ENCODE data around the gene KDM4E. TPM values are rescaled to one million over a fixed set of nuclear protein-coding genes. Genes with fewer than 3 reads are reported as not detected.
"Not testable (repeated sequence)": the region's sequence is repeated elsewhere in the genome, so short reads cannot be mapped to it uniquely, and the experiment has no call there.

KDM4E gene
- total RNA-seq, 4 donors from 2014 or later, result not detected

DNA sequence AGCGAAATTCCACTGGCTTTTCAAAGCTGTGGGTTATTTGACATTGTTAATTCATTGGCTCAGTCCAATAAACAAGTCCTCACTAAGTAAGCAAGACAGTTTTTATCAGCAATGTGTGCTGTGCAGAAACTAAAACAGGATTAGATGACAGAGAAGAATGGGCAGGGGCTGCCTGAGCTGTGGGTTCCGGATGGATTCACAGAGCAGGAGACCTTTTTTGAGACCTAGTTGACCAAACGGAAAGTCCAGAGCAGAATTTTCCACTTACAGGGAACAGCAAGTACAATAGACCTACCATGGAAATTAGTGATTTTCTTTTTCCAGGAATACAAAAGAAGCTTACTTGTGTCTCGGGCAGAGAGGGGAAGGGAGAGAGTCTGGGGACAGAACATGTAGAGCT is 19.0 kb downstream of the KDM4E start:
- H3K27ac ChIP-seq, result no peak overlapping the region
- H3K27me3 ChIP-seq, result no peaks in the 10 kb centered on the region
- no peaks in the 10 kb centered on the region for H3K36me3 ChIP-seq
- no peak for DNase-seq
- TF ChIP-seq, protein P1, sequence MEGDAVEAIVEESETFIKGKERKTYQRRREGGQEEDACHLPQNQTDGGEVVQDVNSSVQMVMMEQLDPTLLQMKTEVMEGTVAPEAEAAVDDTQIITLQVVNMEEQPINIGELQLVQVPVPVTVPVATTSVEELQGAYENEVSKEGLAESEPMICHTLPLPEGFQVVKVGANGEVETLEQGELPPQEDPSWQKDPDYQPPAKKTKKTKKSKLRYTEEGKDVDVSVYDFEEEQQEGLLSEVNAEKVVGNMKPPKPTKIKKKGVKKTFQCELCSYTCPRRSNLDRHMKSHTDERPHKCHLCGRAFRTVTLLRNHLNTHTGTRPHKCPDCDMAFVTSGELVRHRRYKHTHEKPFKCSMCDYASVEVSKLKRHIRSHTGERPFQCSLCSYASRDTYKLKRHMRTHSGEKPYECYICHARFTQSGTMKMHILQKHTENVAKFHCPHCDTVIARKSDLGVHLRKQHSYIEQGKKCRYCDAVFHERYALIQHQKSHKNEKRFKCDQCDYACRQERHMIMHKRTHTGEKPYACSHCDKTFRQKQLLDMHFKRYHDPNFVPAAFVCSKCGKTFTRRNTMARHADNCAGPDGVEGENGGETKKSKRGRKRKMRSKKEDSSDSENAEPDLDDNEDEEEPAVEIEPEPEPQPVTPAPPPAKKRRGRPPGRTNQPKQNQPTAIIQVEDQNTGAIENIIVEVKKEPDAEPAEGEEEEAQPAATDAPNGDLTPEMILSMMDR (IDR thresholded peaks at IDR 0.05), result no peak
- H3K9me3 ChIP-seq, result no peaks in the 10 kb centered on the region
- no peaks in the 10 kb centered on the region for H3K4me1 ChIP-seq
- no peak overlapping the region for H3K4me3 ChIP-seq

DNA sequence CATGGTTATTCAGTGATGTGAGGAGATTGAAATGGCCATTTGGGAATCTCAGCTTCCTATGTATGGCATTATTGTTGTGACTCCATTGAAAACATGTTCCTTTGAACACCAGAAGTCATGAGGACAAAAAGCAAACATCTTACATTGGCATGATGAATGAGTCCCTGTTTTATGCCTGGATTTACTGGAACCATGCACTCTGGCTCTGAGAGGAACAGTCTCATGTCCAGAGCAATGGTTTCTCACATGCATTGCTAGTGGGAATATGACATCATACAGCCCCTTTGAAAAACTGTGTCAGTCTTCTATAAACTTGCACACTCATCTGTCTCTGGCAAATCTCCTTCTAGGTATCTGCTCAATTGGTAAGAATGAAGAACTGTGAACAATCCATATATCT is 20.8 kb downstream of the KDM4E start:
- Histone ChIP-seq H3K27ac (no peak overlapping the region), H3K4me3 (no peak overlapping the region), H3K36me3 (no peaks in the 10 kb centered on the region), H3K9me3 (no peaks in the 10 kb centered on the region), H3K27me3 (no peaks in the 10 kb centered on the region), H3K4me1 (no peaks in the 10 kb centered on the region)
- TF ChIP-seq, protein P1 (IDR thresholded peaks at IDR 0.05), result no peak
- TF ChIP-seq POLR2A (IDR thresholded peaks at IDR 0.05), result no peak
- no peak for DNase-seq

GRCh38 chr11:95049122-95049521 is 24.1 kb downstream of the KDM4E start, which contains the start of gene KDM4F:
KDM4F (plus strand) TSS chr11:95049422.
- not testable (repeated sequence) for H3K36me3 ChIP-seq, H3K9me3 ChIP-seq, H3K27me3 ChIP-seq, DNase-seq, H3K4me3 ChIP-seq, H3K4me1 ChIP-seq, H3K27ac ChIP-seq

DNA sequence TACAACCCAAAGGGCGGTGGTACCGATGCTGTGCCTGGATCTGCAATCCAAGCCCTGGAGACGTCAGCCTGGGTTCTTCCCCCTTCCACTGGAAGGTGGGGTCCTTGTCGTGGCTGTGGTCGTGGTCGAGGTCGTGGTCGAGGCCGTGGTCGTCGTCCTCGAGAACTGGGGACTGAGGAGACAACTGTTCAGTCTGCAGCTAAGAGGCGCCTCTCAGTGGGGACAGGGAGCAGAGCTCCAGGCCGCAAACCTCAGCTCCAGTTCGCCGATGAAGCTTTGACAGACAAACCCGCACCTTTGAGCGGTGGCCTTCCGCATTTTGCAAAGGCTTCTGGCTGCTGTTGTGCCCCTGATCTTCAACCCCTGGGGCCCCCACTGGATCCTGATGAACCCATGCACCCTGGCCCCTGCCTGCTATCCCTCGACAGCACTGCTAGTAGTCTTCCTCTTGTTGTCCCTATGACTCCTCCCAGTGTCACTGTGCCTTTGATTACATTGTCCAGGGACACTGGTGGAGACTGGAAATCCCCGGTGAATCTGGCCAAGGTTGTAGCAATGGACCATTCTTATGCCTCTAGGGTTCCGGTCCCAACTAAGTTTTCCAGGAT is 25.6 kb downstream of the KDM4E start:
- Histone ChIP-seq H3K36me3 (no peaks in the 10 kb centered on the region), H3K27me3 (no peaks in the 10 kb centered on the region), H3K27ac (no peak overlapping the region), H3K4me1 (peaks cover 0 to 5% (median 0%) of the 10 kb centered on the region in 4 donors), H3K4me3 (no peak overlapping the region), H3K9me3 (no peaks in the 10 kb centered on the region)
- DNase-seq, result no peak
- no peak for TF ChIP-seq POLR2A (IDR thresholded peaks at IDR 0.05)
- TF ChIP-seq, protein P1 (IDR thresholded peaks at IDR 0.05), result no peak

GRCh38 chr11:95054356-95054755 is 29.3 kb downstream of the KDM4E start:
- H3K9me3 ChIP-seq, result no peaks in the 10 kb centered on the region
- no peaks in the 10 kb centered on the region for H3K27me3 ChIP-seq
- no peak for DNase-seq
- no peak overlapping the region for H3K4me3 ChIP-seq
- no peaks in the 10 kb centered on the region for H3K36me3 ChIP-seq
- H3K4me1 ChIP-seq, result peaks cover 0 to 5% (median 0%) of the 10 kb centered on the region in 4 donors
- TF ChIP-seq, protein P1 (IDR thresholded peaks at IDR 0.05), result no peak
- TF ChIP-seq POLR2A (IDR thresholded peaks at IDR 0.05), result no peak
- no peak overlapping the region for H3K27ac ChIP-seq

DNA sequence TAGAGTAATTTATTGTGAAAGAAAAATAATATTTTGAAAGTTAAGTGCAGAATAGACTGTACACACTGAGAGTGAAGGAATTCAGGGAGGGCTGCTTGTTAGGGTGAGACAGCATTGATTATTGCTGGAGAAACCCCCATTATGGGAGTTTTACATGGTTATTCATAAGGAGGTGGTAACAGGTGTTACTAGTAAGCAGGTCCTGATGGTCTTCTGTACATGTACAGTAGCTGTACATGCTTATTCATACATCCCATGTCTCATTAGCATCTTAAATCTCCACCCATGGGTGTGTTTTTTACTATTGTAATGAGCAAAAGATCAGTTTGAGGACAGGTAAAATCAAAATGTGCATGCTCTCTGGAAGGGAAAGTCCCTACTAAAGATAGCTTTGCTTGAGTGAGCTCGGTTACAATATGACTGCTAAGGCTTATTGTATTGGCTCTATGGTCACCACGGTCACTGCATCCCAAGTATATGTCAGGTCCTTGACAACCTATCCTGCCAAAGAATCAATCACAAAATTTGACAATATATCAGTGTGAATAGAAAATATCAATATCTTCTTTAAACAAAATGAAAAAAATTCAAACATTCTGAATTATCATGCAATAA is 30.3 kb downstream of the KDM4E start:
- no peak for DNase-seq
- Histone ChIP-seq H3K4me1 (peaks cover 0 to 5% (median 0%) of the 10 kb centered on the region in 4 donors), H3K4me3 (no peak overlapping the region), H3K27me3 (no peaks in the 10 kb centered on the region), H3K9me3 (no peaks in the 10 kb centered on the region), H3K36me3 (no peaks in the 10 kb centered on the region), H3K27ac (no peak overlapping the region)
- TF ChIP-seq, protein P1 (IDR thresholded peaks at IDR 0.05), result no peak
